HUDEP-2 (cell line): ENCODE data around the gene STEAP1B.

Experiments
- DNase-seq, 76 experiments: peaks; one replicate each; lab custom pipeline; 2025; ENCODE audit not compliant: unreplicated experiment in 76 of 76; lab: John Stamatoyannopoulos, UW

STEAP1B gene

GRCh38 chr7:22378199-22378980 is 121.6 kb downstream of the STEAP1B start:
- no peak for DNase-seq

- DNase-seq = no peak
These were observed 122.3 kb downstream of the STEAP1B start for GRCh38 chr7:22377703-22378102.

- no peak for DNase-seq
These were observed 124.5 kb downstream of the STEAP1B start for GRCh38 chr7:22375359-22376048.

- DNase-seq = no peak
These were observed 126.1 kb downstream of the STEAP1B start for GRCh38 chr7:22373911-22374310.

GRCh38 chr7:22373388-22373787 is 126.6 kb downstream of the STEAP1B start:
- DNase-seq = no peak

- no peak for DNase-seq
These were observed 127.1 kb downstream of the STEAP1B start for GRCh38 chr7:22372863-22373262.

- no peak for DNase-seq
These were observed 128.1 kb downstream of the STEAP1B start for GRCh38 chr7:22371878-22372277.
